ENCODE results near the gene HADHA.

The HADHA gene

GRCh38 chr2:26229595-26229994, 14.8 kb downstream of the HADHA start:
- DNase-seq (ENCODE audit: low read depth in 1 of 2, low spot score in 1 of 2) = no peak
- no peak for TF ChIP-seq GABPA (IDR thresholded peaks at IDR 0.05; ENCODE audit: low read depth)
- TF ChIP-seq CTCF (IDR thresholded peaks at IDR 0.05; ENCODE audit: insufficient read depth, low read length) = no peak
- TF ChIP-seq REST (IDR thresholded peaks at IDR 0.05; ENCODE audit: insufficient replicate concordance, low read depth) = no peak
- no peak for TF ChIP-seq SPI1 (IDR thresholded peaks at IDR 0.05; ENCODE audit: borderline replicate concordance, low read depth)
- TF ChIP-seq POLR2AphosphoS5 (IDR thresholded peaks at IDR 0.05; ENCODE audit: low read depth) = no peak
- H3K27ac ChIP-seq (replicated peaks) = no peak overlapping the region

GRCh38 chr2:26224095-26224494, 20.3 kb downstream of the HADHA start:
- DNase-seq (ENCODE audit: low read depth in 1 of 2, low spot score in 1 of 2) = no peak
- TF ChIP-seq REST (IDR thresholded peaks at IDR 0.05; ENCODE audit: insufficient replicate concordance, low read depth) (no peak), SPI1 (IDR thresholded peaks at IDR 0.05; ENCODE audit: borderline replicate concordance, low read depth) (no peak), CTCF (IDR thresholded peaks at IDR 0.05; ENCODE audit: insufficient read depth, low read length) (no peak), POLR2AphosphoS5 (IDR thresholded peaks at IDR 0.05; ENCODE audit: low read depth) (no peak), GABPA (IDR thresholded peaks at IDR 0.05; ENCODE audit: low read depth) (no peak)
- Histone ChIP-seq H3K4me3 (replicated peaks; ENCODE audit: insufficient read depth, low read length) (no peak overlapping the region), H3K27ac (replicated peaks) (no peak overlapping the region), H3K27me3 (ENCODE audit: insufficient read depth, poor library complexity, severe bottlenecking) (no peaks in the 10 kb centered on the region)

More at GRCh38 chr2:26229595-26229994, 14.8 kb downstream of the HADHA start:
- Histone ChIP-seq H3K4me3 (replicated peaks; ENCODE audit: insufficient read depth, low read length) (no peak overlapping the region), H3K27me3 (ENCODE audit: insufficient read depth, poor library complexity, severe bottlenecking) (no peaks in the 10 kb centered on the region)

GRCh38 chr2:26223018-26223417, 21.4 kb downstream of the HADHA start:
- TF ChIP-seq REST (IDR thresholded peaks at IDR 0.05; ENCODE audit: insufficient replicate concordance, low read depth) (no peak), SPI1 (IDR thresholded peaks at IDR 0.05; ENCODE audit: borderline replicate concordance, low read depth) (no peak), GABPA (IDR thresholded peaks at IDR 0.05; ENCODE audit: low read depth) (no peak), POLR2AphosphoS5 (IDR thresholded peaks at IDR 0.05; ENCODE audit: low read depth) (no peak), CTCF (IDR thresholded peaks at IDR 0.05; ENCODE audit: insufficient read depth, low read length) (no peak)
- H3K4me3 ChIP-seq (replicated peaks; ENCODE audit: insufficient read depth, low read length) = no peak overlapping the region
- DNase-seq (ENCODE audit: low read depth in 1 of 2, low spot score in 1 of 2) = no peak
- no peaks in the 10 kb centered on the region for H3K27me3 ChIP-seq (ENCODE audit: insufficient read depth, poor library complexity, severe bottlenecking)
- H3K27ac ChIP-seq (replicated peaks) = no peak overlapping the region

Measured in HL-60 (cell line).